HS-5 (cell line): ENCODE results near the gene ARHGEF40.

Experiments used
- DNase-seq: peaks from one replicate; pipeline ENCODE4 v3.0.0-alpha.2; 2012; ENCODE audit warnings: low read depth

Gene ARHGEF40

DNA sequence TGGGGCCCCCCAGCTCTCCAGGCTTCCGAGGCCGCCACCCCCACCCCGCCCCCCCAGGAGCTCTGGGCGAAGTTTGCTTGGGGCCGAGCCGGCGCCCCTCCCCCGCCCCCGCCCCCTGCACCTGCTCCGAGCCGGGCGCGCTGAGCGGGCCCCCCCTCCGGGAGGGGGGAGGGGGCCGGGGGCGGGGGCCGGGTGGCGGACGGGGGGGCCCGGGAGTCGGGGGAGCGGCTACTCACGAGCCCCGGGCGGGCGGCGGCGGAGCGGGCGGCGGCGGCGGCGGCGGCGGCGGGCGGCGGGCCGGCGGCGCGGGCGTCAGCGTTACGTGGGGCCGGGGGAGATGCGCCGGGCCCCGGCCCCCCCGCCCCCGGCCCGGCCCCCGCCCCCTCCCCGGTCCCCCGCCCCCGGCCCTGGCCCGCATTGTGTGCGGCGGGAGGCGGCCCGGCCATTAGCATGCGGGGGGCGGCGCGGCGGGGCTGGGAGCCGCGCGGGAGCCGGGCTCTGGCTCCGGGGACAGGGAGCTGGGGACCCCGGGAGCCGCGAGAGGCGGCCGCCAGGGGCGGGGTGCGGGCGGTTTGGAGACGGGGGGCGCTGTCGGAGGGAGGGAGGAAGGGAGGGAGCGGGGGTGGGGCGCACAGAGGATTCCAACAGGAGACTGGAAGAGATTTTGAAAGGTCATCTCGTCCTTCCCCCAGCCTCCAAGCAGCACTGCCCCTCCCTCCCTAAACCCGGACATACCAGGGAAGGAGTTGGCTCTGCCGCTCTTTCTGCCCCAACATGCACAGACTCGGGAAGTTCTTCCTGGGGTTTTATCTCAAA, 28.2 kb downstream of the ARHGEF40 start, which contains the start of gene ZNF219:
ZNF219 (minus strand) TSS at position 580 of the 816 bp plus-strand sequence. CDS start 5,064 bp downstream, outside the sequence.
- DNase-seq, result no peak

GRCh38 chr14:21098892-21099595, 28.9 kb downstream of the ARHGEF40 start:
- no peak for DNase-seq

GRCh38 chr14:21099596-21099985, 29.5 kb downstream of the ARHGEF40 start:
- no peak for DNase-seq

DNA sequence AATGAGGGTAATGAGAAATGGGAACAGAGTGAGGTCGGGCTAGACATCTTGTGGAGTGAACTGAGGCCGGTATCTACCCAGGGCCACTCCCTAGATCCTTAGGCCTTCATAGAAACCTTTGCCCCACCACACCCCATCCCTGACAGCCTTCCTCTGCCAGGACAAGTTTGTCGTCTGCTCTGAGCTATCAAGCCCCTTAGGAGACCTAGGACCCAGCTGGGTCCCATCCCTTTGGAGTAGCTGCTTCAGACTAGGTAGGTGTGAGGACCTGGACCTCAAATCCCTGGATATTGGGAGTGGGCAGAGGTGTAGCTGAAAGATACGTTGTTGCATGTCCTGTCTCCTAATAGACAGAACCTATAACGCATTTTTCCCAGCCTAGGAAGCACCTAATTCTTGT, 30.8 kb downstream of the ARHGEF40 start, which contains the start of gene TMEM253:
TMEM253 (plus strand) TSS at position 136 of the 400 bp plus-strand sequence. CDS start 278 bp downstream, outside the sequence.
- no peak for DNase-seq

GRCh38 chr14:21101802-21102413, 31.8 kb downstream of the ARHGEF40 start:
- DNase-seq, result no peak

DNA sequence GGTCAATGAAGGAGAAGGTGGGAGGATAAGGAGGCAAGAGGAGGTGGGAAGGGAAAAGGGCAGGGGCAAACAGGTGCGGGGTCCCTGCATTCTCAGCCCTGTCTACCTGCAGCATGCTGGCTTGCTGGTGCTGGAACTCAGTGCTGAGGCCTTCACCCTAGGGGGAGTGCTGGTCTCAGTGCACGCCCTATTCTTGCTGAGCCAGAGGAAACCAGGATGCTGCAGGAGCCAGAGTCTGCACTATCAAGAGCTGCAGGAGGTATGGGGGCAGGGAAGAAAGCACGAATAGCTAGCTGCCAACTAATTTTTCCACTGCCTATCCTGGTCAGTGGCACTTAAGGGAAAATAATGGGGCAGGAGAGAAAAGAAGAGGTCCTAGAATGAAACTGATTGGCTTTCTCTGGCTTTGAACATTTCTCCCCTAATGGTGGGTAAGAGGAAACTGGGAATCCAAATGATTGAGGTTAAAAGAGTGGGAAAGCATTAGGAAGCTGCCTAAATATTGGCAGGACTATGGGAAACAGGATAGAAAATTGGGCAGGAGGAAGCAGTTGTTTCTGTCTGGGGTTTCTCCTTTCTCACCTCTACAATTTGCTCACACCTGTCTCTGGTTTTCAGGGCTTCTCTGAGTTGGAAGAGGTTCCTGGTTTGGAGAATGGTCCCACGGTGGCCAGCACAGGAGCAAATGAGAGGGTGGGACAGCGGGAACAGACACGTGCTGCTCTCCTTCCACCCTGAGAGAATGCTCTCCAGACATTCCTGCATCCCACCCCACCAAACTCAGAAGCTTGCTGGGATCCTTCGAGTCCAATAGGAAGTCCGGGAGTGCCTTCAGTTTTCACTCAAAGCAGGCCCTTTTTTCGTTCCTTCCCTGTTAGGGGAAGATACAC, 32.7 kb downstream of the ARHGEF40 start:
- DNase-seq, result no peak

- DNase-seq, result no peak
Measured at GRCh38 chr14:21103411-21103709, 33.3 kb downstream of the ARHGEF40 start.

DNA sequence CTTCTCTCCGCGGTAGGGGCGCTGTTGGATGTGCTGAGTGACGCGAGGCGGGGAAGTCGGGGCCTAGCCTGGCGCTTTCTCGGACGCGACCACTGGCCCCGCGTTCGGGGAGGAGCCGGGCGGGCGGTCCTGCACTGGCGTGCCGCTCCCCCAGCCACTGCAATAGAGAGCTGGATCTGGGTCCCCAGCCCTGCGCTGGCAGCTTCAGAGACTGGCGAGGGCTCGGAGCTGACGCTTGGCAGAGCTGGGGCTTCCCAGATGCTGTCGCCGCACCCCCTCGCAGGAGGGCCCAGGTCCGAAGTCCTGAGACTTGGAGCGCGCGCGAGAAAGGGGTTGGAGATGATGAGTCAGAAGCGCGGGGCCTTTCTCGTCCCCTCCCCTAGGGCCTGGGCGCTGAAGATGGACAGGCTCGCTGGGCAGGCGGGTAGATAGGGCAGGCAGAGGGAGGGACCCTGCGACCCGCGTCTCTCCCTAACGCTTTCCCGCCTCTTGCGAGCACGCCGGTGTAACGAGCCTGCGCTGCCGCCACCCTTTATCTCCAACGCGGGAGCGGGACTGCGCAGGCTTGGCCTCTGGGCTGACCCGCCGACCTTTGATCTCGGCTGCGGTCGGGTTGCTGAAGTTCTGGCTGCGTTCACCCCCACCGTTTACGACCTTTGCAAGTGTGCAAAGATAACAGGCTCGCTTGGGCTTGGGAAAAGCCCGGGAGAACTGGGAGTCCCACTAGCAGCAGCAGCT, 33.8 kb downstream of the ARHGEF40 start:
- DNase-seq, result peak; percentile 78

GRCh38 chr14:21104448-21105060, 34.5 kb downstream of the ARHGEF40 start:
- DNase-seq, result no peak

DNA sequence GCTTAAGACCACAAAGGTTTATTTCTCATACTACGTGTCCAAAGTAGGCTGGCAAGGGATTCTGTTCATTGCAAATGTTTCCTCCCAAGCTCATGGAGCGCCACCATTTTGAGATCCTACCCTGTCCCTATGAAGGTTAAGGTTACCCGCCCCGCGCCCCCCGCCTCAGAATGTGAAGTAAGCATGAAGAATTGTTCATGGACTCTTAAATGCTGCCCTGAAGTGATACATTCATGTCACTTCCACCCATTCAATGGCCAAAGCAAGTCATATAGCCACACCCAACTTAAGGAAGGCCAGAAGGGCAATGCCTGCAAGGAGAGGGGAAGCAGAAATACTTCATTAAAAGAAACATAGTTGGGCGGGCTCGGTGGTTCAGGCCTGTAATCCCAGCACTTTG, 35.0 kb downstream of the ARHGEF40 start:
- no peak for DNase-seq

- DNase-seq, result no peak
Measured at GRCh38 chr14:21106176-21106497, 36.0 kb downstream of the ARHGEF40 start.

DNA sequence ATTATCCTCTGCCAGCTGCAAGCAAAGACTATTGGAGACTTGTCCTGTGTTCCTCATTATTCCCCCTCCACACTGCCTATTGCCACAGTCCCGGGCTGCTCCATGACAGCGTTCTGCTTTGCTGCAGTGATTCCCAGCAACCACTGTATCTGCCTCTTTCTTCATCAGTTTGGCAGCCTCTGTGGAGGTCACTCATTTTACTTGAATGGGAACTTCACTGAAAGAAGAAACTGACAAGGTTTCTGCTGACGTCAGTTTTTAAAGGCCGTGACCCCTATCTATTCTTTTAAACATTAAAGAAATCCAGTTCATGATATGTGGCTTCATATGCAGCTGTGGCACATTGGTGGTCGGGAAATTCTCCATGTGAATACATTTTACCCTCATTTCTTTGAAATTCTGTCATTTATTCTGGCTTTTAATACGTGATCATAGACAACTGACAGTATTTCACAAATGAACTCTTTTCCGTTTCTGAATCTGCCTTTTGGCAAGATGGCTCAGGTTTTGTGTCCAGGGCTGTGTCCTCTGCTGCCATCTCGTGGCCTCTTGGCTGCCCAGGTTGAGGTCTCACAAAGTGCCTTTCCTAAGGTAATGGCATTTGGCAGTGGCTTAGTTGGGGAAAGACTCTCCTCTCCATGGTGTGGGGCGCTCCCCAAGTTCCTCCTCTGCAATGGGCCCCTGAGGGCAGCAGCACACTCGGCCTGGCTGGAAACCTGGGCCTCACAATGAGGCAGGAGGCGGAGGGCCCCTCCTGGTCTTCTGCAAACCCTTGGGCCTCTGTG, 36.6 kb downstream of the ARHGEF40 start:
- DNase-seq, result no peak

GRCh38 chr14:21107283-21107800, 37.2 kb downstream of the ARHGEF40 start:
- no peak for DNase-seq

DNA sequence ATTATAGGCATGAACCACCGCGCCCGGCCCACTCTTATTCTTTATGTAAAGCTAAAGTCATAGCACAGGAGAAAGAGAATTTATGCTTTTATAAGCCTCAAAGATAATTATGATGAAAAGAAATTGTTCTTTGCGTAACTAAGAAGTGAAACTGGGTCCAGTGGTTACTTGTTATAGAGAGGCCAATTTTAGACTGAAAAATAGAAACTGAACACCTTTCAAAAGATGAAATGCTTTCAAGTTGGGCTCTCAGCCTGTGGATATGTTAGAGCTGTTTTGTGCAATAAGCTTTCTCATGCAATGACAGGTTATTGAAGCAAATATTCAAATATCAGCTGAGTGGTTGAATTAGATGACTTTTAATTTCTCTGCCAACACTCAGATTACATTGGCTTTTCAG, 38.7 kb downstream of the ARHGEF40 start:
- DNase-seq, result no peak

DNA sequence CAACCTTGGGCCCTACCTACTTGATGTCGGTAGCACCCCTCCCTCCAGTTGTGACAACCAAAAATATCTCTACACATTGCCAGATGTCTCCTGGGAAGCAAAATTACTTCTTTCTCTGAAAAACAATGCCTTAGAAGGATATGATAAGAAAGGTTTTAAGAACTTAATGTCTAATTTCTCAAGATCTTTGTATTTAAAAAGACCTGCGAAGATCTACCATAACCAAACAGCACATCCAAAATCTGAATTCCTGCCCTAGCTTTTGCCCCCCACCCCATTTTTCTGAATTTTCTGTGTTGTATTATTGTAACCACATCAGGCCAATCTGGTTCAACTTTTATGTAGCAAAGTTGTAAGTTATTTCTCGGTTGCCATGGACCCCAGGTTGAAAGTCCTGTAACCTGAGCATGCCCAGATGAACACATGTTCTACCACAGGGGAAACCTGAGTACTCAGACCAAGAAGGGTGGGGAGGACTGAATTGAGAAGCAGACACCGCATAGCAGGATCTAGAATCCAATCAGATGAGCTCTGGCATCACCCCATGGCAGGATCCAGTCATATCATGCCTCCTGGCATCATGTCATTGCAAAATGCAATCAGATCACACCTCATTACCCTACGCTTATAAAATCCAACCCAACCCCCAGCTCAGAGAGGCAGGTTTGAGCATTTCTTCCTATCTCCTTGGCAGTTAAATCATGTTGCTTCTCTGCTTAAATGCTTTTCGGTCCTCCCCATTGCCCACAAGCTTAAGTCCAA, 39.5 kb downstream of the ARHGEF40 start:
- no peak for DNase-seq

GRCh38 chr14:21112255-21112654, 42.2 kb downstream of the ARHGEF40 start:
- no peak for DNase-seq

DNA sequence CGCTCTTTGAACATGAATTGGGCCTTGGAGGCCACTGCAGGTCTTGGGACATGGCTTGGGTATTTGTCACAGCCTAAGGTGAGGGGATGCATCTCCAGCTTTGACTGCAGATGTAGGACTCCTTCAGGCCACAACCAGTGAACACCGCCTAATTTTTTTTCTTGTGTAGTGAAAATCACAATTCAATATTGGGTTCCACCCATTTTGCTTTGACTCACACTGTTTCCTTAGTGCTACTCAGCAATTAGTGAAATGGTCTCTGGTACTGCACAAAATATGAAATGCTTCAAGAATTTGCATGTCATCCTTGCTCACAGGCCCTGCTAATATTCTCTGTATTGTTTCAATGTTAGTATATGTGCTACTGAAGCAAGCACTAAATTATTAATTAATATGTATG, 43.3 kb downstream of the ARHGEF40 start:
- DNase-seq, result no peak

- DNase-seq, result no peak
Measured at GRCh38 chr14:21118933-21119332, 48.8 kb downstream of the ARHGEF40 start.

GRCh38 chr14:21120686-21121085, 50.6 kb downstream of the ARHGEF40 start:
- no peak for DNase-seq
